Activated naive CD8-positive, alpha-beta T cell treated with anti-CD3 and anti-CD28 coated beads for 36 hours (primary cell): Measurements from ENCODE around the gene UVRAG. TPM values are rescaled to one million over a fixed set of nuclear protein-coding genes. Genes with fewer than 3 reads are reported as not detected.
A peak's percentile ranks its signal among the peaks of the same experiment; 100 is the strongest.

Source experiments
- DNase-seq: peaks from one replicate; pipeline ENCODE4 v3.0.0; 2021
- H3K27ac Mint-ChIP-seq: one replicate; pipeline ENCODE4 v1.8.0; 2022; ENCODE audit warnings: mild to moderate bottlenecking, moderate library complexity, mixed read lengths
- H3K27me3 Mint-ChIP-seq: one replicate; pipeline ENCODE4 v1.8.0; 2022; ENCODE audit warnings: mild to moderate bottlenecking, mixed read lengths
- H3K36me3 Mint-ChIP-seq: one replicate; pipeline ENCODE4 v1.8.0; 2021; ENCODE audit warnings: mild to moderate bottlenecking, mixed read lengths
- H3K4me1 Mint-ChIP-seq: one replicate; pipeline ENCODE4 v1.8.0; 2021; ENCODE audit warnings: mixed read lengths
- H3K4me3 Mint-ChIP-seq: one replicate; pipeline ENCODE4 v1.8.0; 2022; ENCODE audit warnings: mild to moderate bottlenecking, moderate library complexity, mixed read lengths
- H3K9me3 Mint-ChIP-seq: one replicate; pipeline ENCODE4 v1.8.0; 2022; ENCODE audit warnings: mixed read lengths
- total RNA-seq, 2 experiments: library from RNA; stranded (reverse); gene quantifications; one replicate each; pipeline ENCODE4 v1.2.3, GENCODE V29; 2021

The UVRAG gene
- total RNA-seq, 2 experiments from 2014 or later, result 16.8 to 17.7 TPM

DNA sequence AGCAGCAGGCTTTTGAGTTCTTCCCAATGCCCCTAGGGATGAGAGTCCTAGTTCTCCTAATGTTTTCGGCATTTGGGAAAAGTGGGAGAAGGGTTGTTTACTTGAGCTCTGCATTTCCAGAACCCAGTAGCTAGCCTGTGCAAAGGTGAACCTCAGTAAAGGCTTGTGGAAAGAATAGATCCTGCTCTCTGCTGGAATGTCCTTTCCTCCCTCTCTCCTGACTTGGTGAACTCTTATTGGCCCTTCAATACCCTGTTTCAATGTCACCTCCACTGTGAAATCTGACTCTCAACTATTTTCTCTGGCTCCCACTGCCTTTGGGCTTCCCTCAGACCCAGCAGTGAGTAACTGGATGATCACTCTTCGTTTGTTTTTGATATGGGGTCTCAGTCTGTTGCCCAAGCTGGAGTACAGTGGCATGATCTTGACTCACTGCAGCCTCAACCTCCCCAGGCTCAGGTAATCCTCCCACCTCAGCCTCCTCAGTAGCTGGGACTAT is 2.4 kb upstream of the UVRAG start:
- Mint-ChIP-seq H3K4me1 (peaks cover 5% of the 10 kb centered on the region), H3K36me3 (no peaks in the 10 kb centered on the region), H3K9me3 (no peaks in the 10 kb centered on the region), H3K27ac (no peak overlapping the region), H3K4me3 (no peak overlapping the region), H3K27me3 (no peaks in the 10 kb centered on the region)
- no peak for DNase-seq

GRCh38 chr11:75813124-75813523 is 1.9 kb upstream of the UVRAG start:
- Mint-ChIP-seq H3K27me3 (no peaks in the 10 kb centered on the region), H3K27ac (no peak overlapping the region), H3K36me3 (peaks cover 2% of the 10 kb centered on the region), H3K4me3 (no peak overlapping the region), H3K9me3 (no peaks in the 10 kb centered on the region), H3K4me1 (peaks cover 9% of the 10 kb centered on the region)
- no peak for DNase-seq

- Mint-ChIP-seq H3K9me3 (no peaks in the 10 kb centered on the region), H3K27me3 (no peaks in the 10 kb centered on the region), H3K4me1 (peaks cover 11% of the 10 kb centered on the region), H3K4me3 (no peak overlapping the region), H3K27ac (peak overlapping the region; percentile 57), H3K36me3 (peaks cover 3% of the 10 kb centered on the region)
- DNase-seq, result no peak
Measured at GRCh38 chr11:75813622-75814039, 1.4 kb upstream of the UVRAG start.

GRCh38 chr11:75814363-75814676 is 690 bp upstream of the UVRAG start:
- Mint-ChIP-seq H3K36me3 (peaks cover 3% of the 10 kb centered on the region), H3K27me3 (no peaks in the 10 kb centered on the region), H3K27ac (peak overlapping the region; percentile 92), H3K9me3 (no peaks in the 10 kb centered on the region), H3K4me1 (peaks cover 15% of the 10 kb centered on the region), H3K4me3 (no peak overlapping the region)
- DNase-seq, result no peak

- H3K4me1 Mint-ChIP-seq, result peaks cover 15% of the 10 kb centered on the region
- peaks cover 3% of the 10 kb centered on the region for H3K36me3 Mint-ChIP-seq
- peak overlapping the region; percentile 92 for H3K27ac Mint-ChIP-seq
- no peak overlapping the region for H3K4me3 Mint-ChIP-seq
- H3K9me3 Mint-ChIP-seq, result no peaks in the 10 kb centered on the region
- peak; percentile 53 for DNase-seq
- no peaks in the 10 kb centered on the region for H3K27me3 Mint-ChIP-seq
Measured at GRCh38 chr11:75815345-75816168, 547 bp downstream of the UVRAG start.

DNA sequence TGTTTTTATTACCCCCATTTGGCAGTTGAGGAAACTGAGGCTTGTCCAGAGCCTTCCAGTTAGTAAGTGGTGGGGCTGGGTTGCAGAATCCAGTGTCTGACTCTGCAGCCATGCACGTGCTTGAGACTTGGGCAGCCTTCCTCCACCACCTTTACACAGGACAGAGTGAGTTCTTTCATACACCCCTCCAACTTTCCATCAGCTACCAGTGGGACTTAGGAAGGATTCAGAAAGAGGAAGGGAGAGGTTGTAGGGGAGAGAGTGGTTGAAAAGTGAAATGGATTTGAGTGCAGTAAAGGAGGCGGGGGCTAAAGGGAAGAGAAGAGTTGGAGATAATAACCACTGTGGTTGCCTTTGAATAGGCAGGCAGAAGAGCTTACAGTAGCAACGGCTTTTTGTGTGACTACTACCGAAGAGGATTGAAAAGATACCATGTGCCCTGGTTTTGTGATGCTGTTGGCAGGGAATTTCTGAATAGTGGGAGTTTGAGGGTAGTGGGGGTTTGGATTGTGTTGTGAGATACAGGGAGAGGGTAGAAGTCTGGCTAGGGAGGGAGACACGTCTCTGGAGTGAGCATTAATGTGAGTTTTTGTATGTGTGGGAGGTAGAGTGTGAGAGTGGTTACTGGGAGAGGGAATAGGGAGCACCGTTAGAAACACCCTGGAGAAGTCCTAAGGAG is 1.7 kb downstream of the UVRAG start:
- H3K9me3 Mint-ChIP-seq, result no peaks in the 10 kb centered on the region
- no peak for DNase-seq
- peaks cover 20% of the 10 kb centered on the region for H3K4me1 Mint-ChIP-seq
- H3K27me3 Mint-ChIP-seq, result no peaks in the 10 kb centered on the region
- H3K27ac Mint-ChIP-seq, result no peak overlapping the region
- H3K4me3 Mint-ChIP-seq, result no peak overlapping the region
- peaks cover 9% of the 10 kb centered on the region for H3K36me3 Mint-ChIP-seq

- Mint-ChIP-seq H3K4me3 (no peak overlapping the region), H3K36me3 (peaks cover 17% of the 10 kb centered on the region), H3K27ac (no peak overlapping the region), H3K9me3 (no peaks in the 10 kb centered on the region), H3K4me1 (peaks cover 42% of the 10 kb centered on the region), H3K27me3 (no peaks in the 10 kb centered on the region)
- DNase-seq, result no peak
Measured at GRCh38 chr11:75820645-75821044, 5.6 kb downstream of the UVRAG start.

DNA sequence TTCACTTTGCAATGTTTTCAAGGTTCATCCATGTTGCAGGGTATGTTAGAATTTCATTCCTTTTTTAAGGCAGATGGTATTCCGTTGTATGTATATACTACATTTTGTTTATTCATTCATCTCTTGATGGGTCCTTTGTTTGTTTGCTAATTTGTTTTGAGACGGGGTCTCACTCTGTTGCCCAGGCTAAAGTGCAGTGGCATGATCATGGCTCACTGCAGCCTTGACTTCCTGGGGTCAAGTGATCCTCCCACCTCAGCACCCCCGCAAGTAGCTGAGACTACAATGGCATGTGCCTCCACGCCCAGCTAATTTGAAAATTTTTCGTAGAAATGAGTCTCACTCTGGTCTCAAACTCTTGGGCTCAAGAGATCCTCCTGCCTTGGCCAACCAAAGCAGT is 6.2 kb downstream of the UVRAG start:
- Mint-ChIP-seq H3K9me3 (no peaks in the 10 kb centered on the region), H3K27me3 (no peaks in the 10 kb centered on the region), H3K27ac (no peak overlapping the region), H3K4me3 (no peak overlapping the region), H3K4me1 (peaks cover 42% of the 10 kb centered on the region), H3K36me3 (peaks cover 18% of the 10 kb centered on the region)
- no peak for DNase-seq

GRCh38 chr11:75822541-75822940 is 7.5 kb downstream of the UVRAG start:
- no peaks in the 10 kb centered on the region for H3K27me3 Mint-ChIP-seq
- no peak for DNase-seq
- no peaks in the 10 kb centered on the region for H3K9me3 Mint-ChIP-seq
- no peak overlapping the region for H3K27ac Mint-ChIP-seq
- H3K36me3 Mint-ChIP-seq, result peaks cover 21% of the 10 kb centered on the region
- no peak overlapping the region for H3K4me3 Mint-ChIP-seq
- peaks cover 49% of the 10 kb centered on the region for H3K4me1 Mint-ChIP-seq

DNA sequence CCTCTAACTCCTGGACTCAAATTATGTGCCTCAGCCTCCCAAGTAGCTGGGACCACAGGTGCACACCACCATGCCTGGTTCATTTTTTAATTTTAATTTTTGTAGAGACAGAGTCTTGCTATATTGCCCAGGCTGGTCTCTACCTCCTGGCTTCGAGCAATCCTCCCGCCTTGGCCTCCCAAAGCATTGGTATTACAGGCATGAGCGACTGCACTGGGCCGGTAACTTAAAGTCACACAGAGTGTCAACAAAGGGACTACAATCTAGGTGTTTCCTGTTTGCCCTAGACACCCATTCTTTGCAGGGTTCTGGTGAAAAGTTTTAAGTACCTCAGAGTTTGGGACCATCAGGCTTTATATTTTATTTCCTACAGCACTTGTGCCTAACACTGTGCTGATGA is 8.4 kb downstream of the UVRAG start:
- peaks cover 43% of the 10 kb centered on the region for H3K4me1 Mint-ChIP-seq
- no peak for DNase-seq
- no peak overlapping the region for H3K4me3 Mint-ChIP-seq
- no peaks in the 10 kb centered on the region for H3K27me3 Mint-ChIP-seq
- no peaks in the 10 kb centered on the region for H3K9me3 Mint-ChIP-seq
- H3K36me3 Mint-ChIP-seq, result peaks cover 18% of the 10 kb centered on the region
- H3K27ac Mint-ChIP-seq, result no peak overlapping the region

GRCh38 chr11:75823946-75824345 is 8.9 kb downstream of the UVRAG start:
- Mint-ChIP-seq H3K9me3 (no peaks in the 10 kb centered on the region), H3K27ac (peak overlapping the region; percentile 63), H3K36me3 (peaks cover 18% of the 10 kb centered on the region), H3K4me3 (no peak overlapping the region), H3K27me3 (no peaks in the 10 kb centered on the region), H3K4me1 (peaks cover 39% of the 10 kb centered on the region)
- no peak for DNase-seq

DNA sequence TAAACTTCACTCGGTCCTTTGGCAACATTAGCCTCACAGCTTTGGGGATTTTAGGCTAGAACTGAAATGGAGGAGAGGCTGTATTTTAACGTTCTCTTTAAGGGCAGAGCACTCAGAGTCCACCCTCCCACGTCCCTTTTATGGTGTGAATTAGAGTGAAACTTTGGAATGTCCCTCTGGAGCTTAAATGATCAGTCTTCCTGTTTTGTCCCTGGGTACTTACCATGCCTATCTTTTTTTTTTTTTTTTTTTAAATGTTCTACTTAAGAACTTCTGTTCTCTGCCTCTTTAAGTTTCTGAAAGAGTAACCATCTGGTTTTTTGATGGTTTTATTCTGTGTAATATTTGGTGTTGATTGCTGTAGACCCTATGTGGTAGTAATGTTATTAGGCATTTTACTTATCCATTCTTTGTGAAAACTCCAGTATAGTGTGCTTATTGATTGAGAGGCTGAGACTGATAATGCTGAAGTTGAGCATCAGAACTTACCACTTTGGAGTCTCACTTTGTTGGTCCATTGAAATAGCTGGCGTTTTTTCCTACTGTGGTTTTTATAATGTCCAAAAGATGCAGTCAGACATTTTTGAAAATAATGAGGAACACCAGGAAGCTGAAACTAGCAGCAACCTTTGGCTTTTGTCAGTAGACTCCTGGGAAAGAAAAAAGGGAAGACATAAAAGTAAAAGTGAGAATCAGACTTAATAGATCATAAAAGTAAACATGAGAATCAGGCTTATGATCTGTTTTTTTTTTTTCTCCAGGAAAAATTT is 11.6 kb downstream of the UVRAG start:
- no peak overlapping the region for H3K27ac Mint-ChIP-seq
- H3K9me3 Mint-ChIP-seq, result no peaks in the 10 kb centered on the region
- H3K4me3 Mint-ChIP-seq, result no peak overlapping the region
- no peaks in the 10 kb centered on the region for H3K27me3 Mint-ChIP-seq
- H3K4me1 Mint-ChIP-seq, result peaks cover 37% of the 10 kb centered on the region
- no peak for DNase-seq
- peaks cover 17% of the 10 kb centered on the region for H3K36me3 Mint-ChIP-seq

DNA sequence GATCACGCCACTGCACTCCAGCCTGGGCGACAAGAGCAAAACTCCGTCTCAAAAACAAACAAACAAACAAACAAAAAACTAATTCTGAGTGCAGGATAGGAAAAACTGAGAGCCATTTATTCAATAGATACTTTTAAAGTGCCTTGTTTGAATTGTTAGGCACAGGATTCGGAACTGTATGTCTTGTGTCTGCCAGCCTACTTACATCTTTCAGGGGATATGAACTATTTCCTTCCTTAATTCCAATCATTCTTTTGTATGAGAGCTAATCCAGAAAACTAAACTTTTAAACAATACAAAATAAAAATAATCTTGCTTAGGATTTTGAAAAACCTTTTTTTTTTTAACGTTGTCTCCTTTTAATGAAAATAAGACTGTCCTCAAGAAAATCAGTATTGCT is 12.6 kb downstream of the UVRAG start:
- H3K4me1 Mint-ChIP-seq, result peaks cover 34% of the 10 kb centered on the region
- no peaks in the 10 kb centered on the region for H3K9me3 Mint-ChIP-seq
- H3K36me3 Mint-ChIP-seq, result peaks cover 14% of the 10 kb centered on the region
- no peak overlapping the region for H3K4me3 Mint-ChIP-seq
- DNase-seq, result no peak
- no peak overlapping the region for H3K27ac Mint-ChIP-seq
- H3K27me3 Mint-ChIP-seq, result no peaks in the 10 kb centered on the region

- Mint-ChIP-seq H3K9me3 (no peaks in the 10 kb centered on the region), H3K27ac (no peak overlapping the region), H3K4me3 (no peak overlapping the region), H3K27me3 (no peaks in the 10 kb centered on the region), H3K36me3 (peaks cover 4% of the 10 kb centered on the region), H3K4me1 (peaks cover 16% of the 10 kb centered on the region)
- DNase-seq, result no peak
Measured at GRCh38 chr11:75831915-75832502, 17.0 kb downstream of the UVRAG start.

DNA sequence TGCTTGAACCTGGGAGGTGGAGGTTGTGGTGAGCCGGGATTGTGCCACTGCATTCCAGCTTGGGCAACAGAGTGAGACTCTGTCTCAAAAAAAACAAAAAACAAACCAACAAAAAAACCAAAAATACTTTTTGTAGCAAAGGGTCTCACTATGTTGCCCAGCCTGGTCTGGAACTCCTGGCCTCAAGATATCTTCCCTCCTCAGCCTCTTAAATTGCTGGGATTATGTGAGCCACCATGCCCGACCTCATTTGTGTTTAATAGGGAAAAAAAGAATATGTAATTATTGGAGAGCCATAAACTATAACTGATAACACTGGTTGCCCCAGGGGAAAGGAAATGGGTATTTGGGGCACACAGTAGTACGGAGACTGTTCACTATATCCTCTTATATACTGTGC is 19.7 kb downstream of the UVRAG start:
- H3K4me3 Mint-ChIP-seq, result no peak overlapping the region
- H3K27ac Mint-ChIP-seq, result no peak overlapping the region
- H3K9me3 Mint-ChIP-seq, result no peaks in the 10 kb centered on the region
- H3K27me3 Mint-ChIP-seq, result no peaks in the 10 kb centered on the region
- peaks cover 4% of the 10 kb centered on the region for H3K36me3 Mint-ChIP-seq
- no peak for DNase-seq
- H3K4me1 Mint-ChIP-seq, result peaks cover 17% of the 10 kb centered on the region
